Fibroblast of pulmonary artery (primary cell): ENCODE data around the gene BBX.

Experiments used
- DNase-seq: peaks from one replicate; pipeline ENCODE4 v3.0.0-alpha.2; 2010; ENCODE audit warnings: low read depth
- H3K4me3 ChIP-seq: replicated peaks from 2 replicates; pipeline ENCODE4 v1.5.1; 2011; ENCODE audit warnings: low read depth, mild to moderate bottlenecking, control low read depth, low read length, moderate library complexity
- TF ChIP-seq, protein P1 (sequence below): IDR thresholded peaks from 2 replicates; pipeline ENCODE4 v1.5.1; 2011; ENCODE audit warnings: mild to moderate bottlenecking, control low read depth, low read length, inconsistent platforms; ENCODE audit errors: missing control alignments

BBX gene

DNA sequence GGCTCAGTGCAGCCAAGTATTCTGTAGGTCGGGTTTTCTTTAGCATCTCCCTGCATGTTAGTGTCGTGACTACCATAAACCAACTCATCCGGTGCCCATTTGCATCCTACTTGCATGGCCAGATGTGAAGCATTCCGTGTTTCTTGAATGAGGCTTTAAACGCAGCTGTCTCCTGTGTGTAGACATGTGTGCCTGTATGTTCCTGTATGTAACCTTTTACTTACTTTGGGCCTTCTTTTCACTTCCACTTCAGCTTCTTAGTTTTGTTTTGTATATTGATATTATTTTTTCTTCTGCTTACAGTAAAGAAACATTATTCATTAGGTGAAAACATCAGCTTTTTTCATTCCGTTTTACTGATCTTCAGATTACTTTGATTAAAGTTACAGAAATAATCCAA, 267.9 kb downstream of the BBX start:
- no peak for DNase-seq
- TF ChIP-seq, protein P1, sequence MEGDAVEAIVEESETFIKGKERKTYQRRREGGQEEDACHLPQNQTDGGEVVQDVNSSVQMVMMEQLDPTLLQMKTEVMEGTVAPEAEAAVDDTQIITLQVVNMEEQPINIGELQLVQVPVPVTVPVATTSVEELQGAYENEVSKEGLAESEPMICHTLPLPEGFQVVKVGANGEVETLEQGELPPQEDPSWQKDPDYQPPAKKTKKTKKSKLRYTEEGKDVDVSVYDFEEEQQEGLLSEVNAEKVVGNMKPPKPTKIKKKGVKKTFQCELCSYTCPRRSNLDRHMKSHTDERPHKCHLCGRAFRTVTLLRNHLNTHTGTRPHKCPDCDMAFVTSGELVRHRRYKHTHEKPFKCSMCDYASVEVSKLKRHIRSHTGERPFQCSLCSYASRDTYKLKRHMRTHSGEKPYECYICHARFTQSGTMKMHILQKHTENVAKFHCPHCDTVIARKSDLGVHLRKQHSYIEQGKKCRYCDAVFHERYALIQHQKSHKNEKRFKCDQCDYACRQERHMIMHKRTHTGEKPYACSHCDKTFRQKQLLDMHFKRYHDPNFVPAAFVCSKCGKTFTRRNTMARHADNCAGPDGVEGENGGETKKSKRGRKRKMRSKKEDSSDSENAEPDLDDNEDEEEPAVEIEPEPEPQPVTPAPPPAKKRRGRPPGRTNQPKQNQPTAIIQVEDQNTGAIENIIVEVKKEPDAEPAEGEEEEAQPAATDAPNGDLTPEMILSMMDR, result no peak
- no peak overlapping the region for H3K4me3 ChIP-seq

DNA sequence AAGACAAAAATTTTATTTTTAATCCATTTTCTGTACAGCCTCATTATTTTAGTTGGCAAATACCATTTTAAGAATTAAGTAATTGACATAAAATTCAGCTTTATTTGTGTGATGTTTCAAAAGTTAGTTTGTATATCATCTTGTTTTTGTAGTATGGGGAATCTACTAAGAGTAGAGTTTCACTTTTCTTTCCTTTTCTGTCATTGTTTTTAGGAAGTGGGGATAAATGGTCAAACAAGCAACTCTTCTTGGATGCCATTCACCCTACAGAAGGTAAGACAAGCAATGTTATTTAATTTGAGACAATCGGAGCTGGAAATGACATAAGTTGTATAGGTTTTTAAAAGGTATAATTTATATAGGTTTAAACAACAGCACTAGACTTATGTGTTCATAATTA, 268.3 kb downstream of the BBX start:
- no peak overlapping the region for H3K4me3 ChIP-seq
- TF ChIP-seq, protein P1, result no peak
- no peak for DNase-seq

DNA sequence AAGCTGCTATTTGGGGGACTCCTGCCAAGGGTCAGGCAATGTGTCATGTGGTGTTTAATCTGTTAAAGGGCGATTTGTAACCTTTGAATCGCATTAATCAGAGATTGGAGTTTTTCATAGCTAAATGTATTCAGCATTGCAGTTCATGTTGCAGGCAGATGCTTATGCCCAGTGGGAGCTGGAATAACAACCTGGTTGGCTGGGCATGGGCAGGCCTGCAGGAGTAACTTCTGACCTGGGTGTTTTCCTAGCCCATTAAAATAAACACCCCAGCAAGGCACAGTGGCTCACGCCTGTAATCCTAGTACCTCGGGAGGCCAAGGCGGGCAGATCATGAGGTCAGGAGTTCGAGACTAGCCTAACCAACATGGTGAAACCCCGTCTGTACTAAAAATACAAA, 268.7 kb downstream of the BBX start:
- H3K4me3 ChIP-seq, result no peak overlapping the region
- TF ChIP-seq, protein P1, result no peak
- DNase-seq, result no peak

DNA sequence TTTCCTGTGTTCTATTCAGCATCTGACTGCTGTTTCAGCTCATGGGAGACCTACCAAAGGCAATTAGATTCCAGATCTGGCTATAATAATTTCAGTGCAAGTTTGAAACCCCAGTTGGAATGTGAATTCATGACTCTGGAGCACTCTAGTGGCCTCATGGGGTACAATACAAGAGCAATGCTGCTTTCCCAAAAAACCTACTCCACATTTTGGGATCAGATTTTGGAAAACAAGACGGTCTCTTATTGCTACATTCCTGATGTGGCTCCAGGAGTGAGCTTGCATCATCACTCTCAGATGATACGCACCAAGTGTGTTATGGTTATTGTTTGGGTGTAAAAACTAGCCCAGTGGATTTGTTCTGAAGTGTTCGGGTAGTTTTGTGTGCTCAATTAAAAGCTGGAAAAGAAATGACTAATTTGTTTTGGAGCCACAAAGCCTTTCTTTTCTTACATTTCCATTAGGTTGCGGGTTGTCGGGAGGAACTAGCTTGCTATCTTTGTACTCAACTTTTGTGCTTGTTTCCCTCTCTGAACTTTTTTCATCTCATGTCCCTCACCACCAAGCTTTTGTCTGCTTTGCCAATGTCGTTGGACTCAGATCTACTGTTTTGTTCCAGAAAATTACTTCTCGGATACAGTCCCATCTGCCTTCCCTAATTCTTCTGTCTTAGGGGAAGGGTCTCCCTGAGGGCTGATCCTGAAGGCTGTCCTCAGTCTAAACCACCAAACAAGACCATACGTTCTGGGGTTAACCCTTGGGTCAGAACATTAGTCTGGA, 272.1 kb downstream of the BBX start:
- TF ChIP-seq, protein P1, result peak; percentile 32
- peak; percentile 17 for DNase-seq
- H3K4me3 ChIP-seq, result no peak overlapping the region

DNA sequence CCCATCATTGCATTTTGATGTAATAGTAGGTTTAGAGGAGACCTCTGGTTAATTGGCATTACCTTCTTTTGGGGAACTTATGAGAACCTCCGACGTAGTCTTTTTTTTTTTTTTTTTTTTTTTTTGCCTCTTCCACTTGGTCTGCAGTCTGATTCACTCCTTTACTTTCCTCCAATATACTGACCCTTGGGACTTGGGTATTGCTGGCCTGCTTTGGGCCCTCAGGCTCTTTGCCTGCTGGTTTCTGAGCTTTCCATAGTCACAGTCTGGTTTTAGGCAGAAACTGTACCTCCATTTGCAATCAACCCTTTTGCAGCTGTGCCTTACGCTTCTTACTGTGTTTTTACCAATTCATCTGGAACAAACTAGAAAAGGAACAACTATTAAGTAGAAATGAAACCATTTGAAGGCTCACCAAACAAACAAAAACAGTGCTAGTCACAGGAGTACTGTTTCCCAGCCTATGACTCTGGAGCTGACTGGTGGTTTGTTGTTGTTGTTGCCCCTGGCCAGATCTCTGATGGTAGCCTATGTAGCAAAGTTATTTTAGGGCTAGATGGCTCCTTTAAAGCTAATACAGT, 272.8 kb downstream of the BBX start:
- no peak for DNase-seq
- TF ChIP-seq, protein P1, result no peak
- no peak overlapping the region for H3K4me3 ChIP-seq

DNA sequence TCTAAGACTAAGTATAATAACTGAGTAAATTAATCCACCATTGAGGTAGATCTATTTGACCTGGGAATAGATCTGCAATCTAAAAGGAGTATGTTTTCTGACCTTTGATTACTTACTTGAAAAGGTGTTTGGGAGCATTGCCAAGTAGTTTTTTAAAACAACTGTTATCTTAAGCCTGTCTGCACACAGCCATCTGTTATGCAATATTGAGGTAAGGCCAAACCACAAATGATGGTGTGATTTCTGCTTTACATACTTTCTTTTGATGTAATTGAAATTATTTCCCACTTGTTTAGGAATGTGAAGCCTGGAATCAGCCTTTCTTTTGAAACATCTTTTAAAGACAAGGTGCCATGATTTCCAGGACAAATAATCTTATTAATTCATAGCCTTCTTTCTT, 274.0 kb downstream of the BBX start:
- TF ChIP-seq, protein P1, result no peak
- DNase-seq, result peak; percentile 76

DNA sequence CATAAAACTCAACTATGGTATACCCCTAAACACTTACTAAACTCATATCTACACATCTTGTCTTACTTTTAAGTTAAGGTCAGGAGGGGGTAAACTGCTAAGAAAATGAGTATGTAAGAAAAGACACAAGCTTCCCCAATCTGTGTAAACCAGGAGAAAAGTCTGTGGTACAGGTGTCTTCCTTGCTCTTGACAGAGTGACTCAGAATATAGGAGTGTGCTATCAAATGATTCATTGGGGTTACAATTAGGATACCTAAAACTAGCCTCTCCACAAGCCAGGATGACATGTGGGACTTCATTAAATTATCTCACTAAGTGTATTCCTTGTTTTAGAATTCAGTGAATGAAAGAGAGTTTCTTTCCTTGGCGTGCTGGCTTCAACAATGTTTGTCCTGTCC, 274.8 kb downstream of the BBX start:
- TF ChIP-seq, protein P1, result no peak
- no peak for DNase-seq
- no peak overlapping the region for H3K4me3 ChIP-seq

More for the DNA sequence above, 274.0 kb downstream of the BBX start:
- no peak overlapping the region for H3K4me3 ChIP-seq
